SK-N-SH treated with all-trans-retinoic acid at 6 μM for 48 hours (cell line): Measurements from ENCODE around the gene VEZF1.

Experiments
- CSDC2 ChIP-seq: fragments of 250-450 bp; sonication (Bioruptor Pico); IDR thresholded peaks from 2 replicates; pipeline ENCODE4 v1.5.0; 2020; ENCODE audit warnings: mild to moderate bottlenecking, moderate library complexity
- ISL1 ChIP-seq: fragments of 250-450 bp; sonication (Bioruptor Pico); IDR thresholded peaks from 2 replicates; pipeline ENCODE4 v2.1.2; 2022; ENCODE audit warnings: mild to moderate bottlenecking, moderate library complexity
- PPARA ChIP-seq: fragments of 250-450 bp; sonication (Bioruptor Pico); IDR thresholded peaks from 2 replicates; pipeline ENCODE4 v1.5.0; 2020; ENCODE audit warnings: mild to moderate bottlenecking, borderline replicate concordance
- RARB ChIP-seq: fragments of 250-450 bp; sonication (Bioruptor Pico); IDR thresholded peaks from 2 replicates; pipeline ENCODE4 v1.8.0; 2021; ENCODE audit warnings: mild to moderate bottlenecking, moderate library complexity
- TSHZ2 ChIP-seq: fragments of 250-450 bp; sonication (Bioruptor Pico); IDR thresholded peaks from 2 replicates; pipeline ENCODE4 v1.5.0; 2020; ENCODE audit warnings: mild to moderate bottlenecking, moderate library complexity
- ZFP30 ChIP-seq: fragments of 450-650 bp; formaldehyde crosslinking; IDR thresholded peaks from 2 replicates; pipeline ENCODE4 v1.5.0; 2022; ENCODE audit warnings: mild to moderate bottlenecking, moderate library complexity
- TF ChIP-seq, protein P1 (sequence below): fragments of 250-450 bp; sonication (Bioruptor Pico); IDR thresholded peaks from 2 replicates; pipeline ENCODE4 v1.5.1; 2021; ENCODE audit warnings: mild to moderate bottlenecking, moderate library complexity

DNA sequence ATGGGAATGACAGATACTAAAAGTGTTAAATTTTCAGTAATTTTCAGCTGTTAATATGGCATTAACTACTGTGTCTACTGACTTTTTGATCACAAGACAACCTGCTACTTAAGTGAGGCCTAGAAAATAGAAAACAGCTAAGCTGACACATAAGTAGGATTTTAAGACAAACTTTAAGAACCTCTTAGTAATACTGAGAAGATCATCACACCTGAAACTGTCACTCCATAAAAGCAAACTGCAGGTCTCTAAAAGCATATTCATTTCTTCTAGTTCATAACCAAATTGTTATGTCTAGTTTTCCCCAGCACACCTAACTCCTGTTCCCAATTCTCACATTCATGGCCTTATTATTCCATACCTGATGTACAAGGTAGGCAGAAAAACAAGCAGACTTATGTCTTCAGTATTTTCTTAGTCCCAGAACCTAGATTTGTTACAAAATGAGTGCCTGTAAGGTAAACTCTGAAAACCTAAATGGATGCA, 11.0 kb upstream of the VEZF1 start:
- TF ChIP-seq TSHZ2: no peak
- TF ChIP-seq ZFP30 (CRISPR knock-in tag): no peak
- TF ChIP-seq, protein P1, sequence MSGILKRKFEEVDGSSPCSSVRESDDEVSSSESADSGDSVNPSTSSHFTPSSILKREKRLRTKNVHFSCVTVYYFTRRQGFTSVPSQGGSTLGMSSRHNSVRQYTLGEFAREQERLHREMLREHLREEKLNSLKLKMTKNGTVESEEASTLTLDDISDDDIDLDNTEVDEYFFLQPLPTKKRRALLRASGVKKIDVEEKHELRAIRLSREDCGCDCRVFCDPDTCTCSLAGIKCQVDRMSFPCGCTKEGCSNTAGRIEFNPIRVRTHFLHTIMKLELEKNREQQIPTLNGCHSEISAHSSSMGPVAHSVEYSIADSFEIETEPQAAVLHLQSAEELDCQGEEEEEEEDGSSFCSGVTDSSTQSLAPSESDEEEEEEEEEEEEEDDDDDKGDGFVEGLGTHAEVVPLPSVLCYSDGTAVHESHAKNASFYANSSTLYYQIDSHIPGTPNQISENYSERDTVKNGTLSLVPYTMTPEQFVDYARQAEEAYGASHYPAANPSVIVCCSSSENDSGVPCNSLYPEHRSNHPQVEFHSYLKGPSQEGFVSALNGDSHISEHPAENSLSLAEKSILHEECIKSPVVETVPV: no peak
- no peak for TF ChIP-seq ISL1 (CRISPR knock-in tag)
- TF ChIP-seq RARB (CRISPR knock-in tag): no peak
- TF ChIP-seq CSDC2 (CRISPR knock-in tag): no peak
- no peak for TF ChIP-seq PPARA (CRISPR knock-in tag)
